ENCODE results near the gene WWOX. TPM values are rescaled to one million over a fixed set of nuclear protein-coding genes. Genes with fewer than 3 reads are reported as not detected.

Gene WWOX
- polyA plus RNA-seq, 2 of the 4 experiments (the other 2 are of a cell fraction), result 16.0 to 17.2 TPM

DNA sequence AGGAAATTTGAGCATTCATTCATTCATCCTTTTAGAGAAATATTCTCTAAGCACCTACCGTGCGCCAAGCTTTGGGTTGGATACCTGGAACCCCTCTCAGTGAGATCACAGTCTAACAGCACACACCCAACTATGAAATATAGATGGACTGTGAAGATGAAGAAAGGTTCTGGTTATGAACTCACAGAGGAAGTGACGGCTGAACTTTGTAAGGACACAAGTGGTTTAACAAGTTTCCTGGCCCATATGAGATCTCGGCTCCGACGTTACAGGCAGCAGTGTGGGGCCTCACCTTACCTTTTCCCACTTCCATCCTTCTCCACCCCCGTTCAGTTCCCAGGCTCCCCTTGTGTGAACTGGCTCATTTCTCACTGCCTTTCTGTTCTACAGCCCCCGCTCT, 1094.8 kb downstream of the WWOX start (continued):
- TF ChIP-seq FOSB (CRISPR knock-in tag; IDR thresholded peaks at IDR 0.05) (no peak), TFCP2L1 (CRISPR knock-in tag; IDR thresholded peaks at IDR 0.05) (no peak), BCL3 (IDR thresholded peaks at IDR 0.05) (no peak), GATA3 (IDR thresholded peaks at IDR 0.05; ENCODE audit: borderline replicate concordance) (no peak)

DNA sequence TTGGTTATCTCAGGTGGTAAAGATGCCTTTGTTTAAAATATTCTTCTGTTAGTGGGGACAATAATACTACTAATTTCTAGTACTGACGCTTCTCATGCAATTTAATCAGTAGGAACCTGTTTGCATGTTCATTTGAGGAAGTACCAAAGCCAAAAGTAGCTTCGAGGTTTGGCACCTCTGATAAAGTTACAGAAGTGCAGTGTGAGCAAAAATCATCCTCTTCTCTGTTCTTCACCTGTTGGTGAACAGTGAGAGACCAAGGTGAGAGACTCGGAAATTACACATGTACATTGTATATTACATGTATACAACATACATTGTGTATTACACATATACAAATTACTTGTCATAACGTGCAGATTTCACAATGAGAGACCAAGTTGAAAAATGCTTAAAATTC, 1096.5 kb downstream of the WWOX start:
- H3K9me3 ChIP-seq, result no peaks in the 10 kb centered on the region
- DNase-seq (ENCODE audit: low read depth in 1 of 2, low spot score in 1 of 2), result no peak
- no peak overlapping the region for H3K4me3 ChIP-seq
- WGBS (ENCODE audit: missing lambda C conversion rate), result 2% methylated on average over 4 of the region's 4 CpGs
- H3K4me2 ChIP-seq, result no peak overlapping the region
- no peaks in the 10 kb centered on the region for H3K4me1 ChIP-seq
- no peak for FAIRE-seq
- CTCF ChIA-PET, result interaction anchor here (0.7 kb wide), 1 partner anchor 888 kb away, joined by 3 read pairs; no protein-coding TSS in a partner anchor
- POLR2A ChIA-PET, result no interaction called here
- no peak overlapping the region for H3K27ac ChIP-seq
- ATAC-seq, result no peak
- TF ChIP-seq GATA3 (IDR thresholded peaks at IDR 0.05; ENCODE audit: borderline replicate concordance) (no peak), CHD2 (IDR thresholded peaks at IDR 0.05; ENCODE audit: low read length, partially characterized antibody) (no peak)

DNA sequence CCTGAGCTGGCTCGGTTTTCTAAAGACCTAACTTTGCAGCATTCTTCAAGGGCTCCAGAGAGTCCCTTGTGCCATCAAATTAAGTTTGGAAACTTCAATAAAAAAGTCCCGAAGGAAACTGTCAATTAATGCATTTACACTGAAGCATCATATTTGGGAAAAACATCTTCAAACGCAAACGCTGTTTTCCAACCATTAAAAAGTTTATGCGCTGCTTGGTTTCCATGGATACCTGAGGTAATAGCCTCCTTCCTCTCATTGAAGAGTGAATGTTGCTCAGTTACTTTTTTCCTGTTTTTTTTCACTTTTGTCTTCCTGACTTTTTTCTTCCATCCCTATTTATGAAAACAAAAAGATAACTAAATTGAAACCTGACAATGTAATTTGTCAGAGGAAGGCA, 1102.0 kb downstream of the WWOX start:
- CTCF ChIA-PET, result no interaction called here
- DNase-seq (ENCODE audit: low read depth in 1 of 2, low spot score in 1 of 2) (no peak), ATAC-seq (no peak), FAIRE-seq (no peak)
- Histone ChIP-seq H3K9me3 (no peaks in the 10 kb centered on the region), H3K4me2 (no peak overlapping the region), H3K4me1 (no peaks in the 10 kb centered on the region), H3K27ac (no peak overlapping the region), H3K4me3 (no peak overlapping the region)
- TF ChIP-seq SREBF2 (IDR thresholded peaks at IDR 0.05) (no peak), POLR2A (IDR thresholded peaks at IDR 0.05; ENCODE audit: low read length) (no peak), JUN (IDR thresholded peaks at IDR 0.05) (no peak), RCOR1 (IDR thresholded peaks at IDR 0.05; ENCODE audit: low read depth, low read length) (no peak), GATA3 (IDR thresholded peaks at IDR 0.05; ENCODE audit: borderline replicate concordance) (no peak), MAFK (IDR thresholded peaks at IDR 0.05; ENCODE audit: partially characterized antibody) (no peak), NR3C1 (IDR thresholded peaks at IDR 0.05) (no peak), FOSB (CRISPR knock-in tag; IDR thresholded peaks at IDR 0.05) (no peak), TFCP2L1 (CRISPR knock-in tag; IDR thresholded peaks at IDR 0.05) (no peak), NFE2L2 (conservative IDR thresholded peaks at IDR 0.05; ENCODE audit: low read length) (no peak), KDM5A (IDR thresholded peaks at IDR 0.05) (no peak)
- TF ChIP-seq, protein P1, sequence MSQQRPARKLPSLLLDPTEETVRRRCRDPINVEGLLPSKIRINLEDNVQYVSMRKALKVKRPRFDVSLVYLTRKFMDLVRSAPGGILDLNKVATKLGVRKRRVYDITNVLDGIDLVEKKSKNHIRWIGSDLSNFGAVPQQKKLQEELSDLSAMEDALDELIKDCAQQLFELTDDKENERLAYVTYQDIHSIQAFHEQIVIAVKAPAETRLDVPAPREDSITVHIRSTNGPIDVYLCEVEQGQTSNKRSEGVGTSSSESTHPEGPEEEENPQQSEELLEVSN (IDR thresholded peaks at IDR 0.05; ENCODE audit: borderline replicate concordance, low read depth), result no peak
- 43% methylated on average over 5 of the region's 5 CpGs for WGBS (ENCODE audit: missing lambda C conversion rate)
- POLR2A ChIA-PET, result no interaction called here

- no peaks in the 10 kb centered on the region for H3K4me1 ChIP-seq
- FAIRE-seq, result no peak
- ChIA-PET CTCF (no interaction called here), POLR2A (no interaction called here)
- 22% methylated on average over 8 of the region's 8 CpGs for whole genome bisulfite sequencing (ENCODE audit: missing lambda C conversion rate)
- H3K9me3 ChIP-seq, result no peaks in the 10 kb centered on the region
- TF ChIP-seq JUNB (IDR thresholded peaks at IDR 0.05), result no peak
- TF ChIP-seq MAZ (IDR thresholded peaks at IDR 0.05; ENCODE audit: borderline replicate concordance, low read depth, low read length), result no peak
- no peak for TF ChIP-seq RFX5 (IDR thresholded peaks at IDR 0.05)
- TF ChIP-seq, protein P2, sequence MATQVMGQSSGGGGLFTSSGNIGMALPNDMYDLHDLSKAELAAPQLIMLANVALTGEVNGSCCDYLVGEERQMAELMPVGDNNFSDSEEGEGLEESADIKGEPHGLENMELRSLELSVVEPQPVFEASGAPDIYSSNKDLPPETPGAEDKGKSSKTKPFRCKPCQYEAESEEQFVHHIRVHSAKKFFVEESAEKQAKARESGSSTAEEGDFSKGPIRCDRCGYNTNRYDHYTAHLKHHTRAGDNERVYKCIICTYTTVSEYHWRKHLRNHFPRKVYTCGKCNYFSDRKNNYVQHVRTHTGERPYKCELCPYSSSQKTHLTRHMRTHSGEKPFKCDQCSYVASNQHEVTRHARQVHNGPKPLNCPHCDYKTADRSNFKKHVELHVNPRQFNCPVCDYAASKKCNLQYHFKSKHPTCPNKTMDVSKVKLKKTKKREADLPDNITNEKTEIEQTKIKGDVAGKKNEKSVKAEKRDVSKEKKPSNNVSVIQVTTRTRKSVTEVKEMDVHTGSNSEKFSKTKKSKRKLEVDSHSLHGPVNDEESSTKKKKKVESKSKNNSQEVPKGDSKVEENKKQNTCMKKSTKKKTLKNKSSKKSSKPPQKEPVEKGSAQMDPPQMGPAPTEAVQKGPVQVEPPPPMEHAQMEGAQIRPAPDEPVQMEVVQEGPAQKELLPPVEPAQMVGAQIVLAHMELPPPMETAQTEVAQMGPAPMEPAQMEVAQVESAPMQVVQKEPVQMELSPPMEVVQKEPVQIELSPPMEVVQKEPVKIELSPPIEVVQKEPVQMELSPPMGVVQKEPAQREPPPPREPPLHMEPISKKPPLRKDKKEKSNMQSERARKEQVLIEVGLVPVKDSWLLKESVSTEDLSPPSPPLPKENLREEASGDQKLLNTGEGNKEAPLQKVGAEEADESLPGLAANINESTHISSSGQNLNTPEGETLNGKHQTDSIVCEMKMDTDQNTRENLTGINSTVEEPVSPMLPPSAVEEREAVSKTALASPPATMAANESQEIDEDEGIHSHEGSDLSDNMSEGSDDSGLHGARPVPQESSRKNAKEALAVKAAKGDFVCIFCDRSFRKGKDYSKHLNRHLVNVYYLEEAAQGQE (IDR thresholded peaks at IDR 0.05), result no peak
- TF ChIP-seq EHMT2 (IDR thresholded peaks at IDR 0.05; ENCODE audit: low read depth), result no peak
- H3K4me2 ChIP-seq, result no peak overlapping the region
- no peak for DNase-seq (ENCODE audit: low read depth in 1 of 2, low spot score in 1 of 2)
- ATAC-seq, result no peak
- H3K27ac ChIP-seq, result no peak overlapping the region
- no peak overlapping the region for H3K4me3 ChIP-seq
Observed at GRCh38 chr16:79202977-79203376, 1103.5 kb downstream of the WWOX start.
